Stimulated activated CD4-positive, alpha-beta T cell treated with anti-CD3 and anti-CD28 coated beads, Interleukin-4, amount 100 ng/mL, for 1 hour (primary cell): ENCODE results near the gene ARHGEF39.

Source experiments
- DNase-seq: peaks from one replicate; pipeline ENCODE4 v3.0.0-alpha.2; 2020

ARHGEF39 gene

DNA sequence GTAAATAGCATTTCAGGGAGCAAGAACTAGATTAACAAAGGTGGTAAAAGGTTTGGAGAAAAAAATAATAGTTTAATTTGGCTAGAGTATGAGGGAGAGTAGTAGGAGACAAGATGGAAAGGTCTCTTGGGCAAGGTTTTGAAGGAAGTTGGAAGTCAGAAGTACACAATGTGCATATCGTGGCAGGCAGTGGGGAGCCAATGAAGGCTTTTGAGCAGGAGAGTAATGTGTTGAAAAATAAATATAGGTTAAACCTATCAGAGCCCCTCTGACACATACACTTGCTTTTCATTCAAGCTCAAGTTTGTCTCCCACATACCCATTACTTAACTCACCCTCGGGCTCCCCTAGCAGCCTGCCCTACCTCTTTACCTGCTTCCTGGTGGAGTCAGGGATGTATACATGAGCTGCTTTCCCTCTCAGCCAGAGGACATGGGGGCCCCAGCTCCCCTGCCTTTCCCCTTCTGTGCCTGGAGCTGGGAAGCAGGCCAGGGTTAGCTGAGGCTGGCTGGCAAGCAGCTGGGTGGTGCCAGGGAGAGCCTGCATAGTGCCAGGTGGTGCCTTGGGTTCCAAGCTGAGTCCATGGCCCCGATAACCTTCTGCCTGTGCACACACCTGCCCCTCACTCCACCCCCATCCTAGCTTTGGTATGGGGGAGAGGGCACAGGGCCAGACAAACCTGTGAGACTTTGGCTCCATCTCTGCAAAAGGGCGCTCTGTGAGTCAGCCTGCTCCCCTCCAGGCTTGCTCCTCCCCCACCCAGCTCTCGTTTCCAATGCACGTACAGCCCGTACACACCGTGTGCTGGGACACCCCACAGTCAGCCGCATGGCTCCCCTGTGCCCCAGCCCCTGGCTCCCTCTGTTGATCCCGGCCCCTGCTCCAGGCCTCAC, 8.4 kb upstream of the ARHGEF39 start, which contains the start of gene CA9:
CA9 (plus strand) TSS at position 797 of the 893 bp plus-strand sequence; CDS start at position 829, 32 bp downstream.
- DNase-seq, result no peak

GRCh38 chr9:35669331-35670145, 4.5 kb upstream of the ARHGEF39 start:
- DNase-seq, result no peak

DNA sequence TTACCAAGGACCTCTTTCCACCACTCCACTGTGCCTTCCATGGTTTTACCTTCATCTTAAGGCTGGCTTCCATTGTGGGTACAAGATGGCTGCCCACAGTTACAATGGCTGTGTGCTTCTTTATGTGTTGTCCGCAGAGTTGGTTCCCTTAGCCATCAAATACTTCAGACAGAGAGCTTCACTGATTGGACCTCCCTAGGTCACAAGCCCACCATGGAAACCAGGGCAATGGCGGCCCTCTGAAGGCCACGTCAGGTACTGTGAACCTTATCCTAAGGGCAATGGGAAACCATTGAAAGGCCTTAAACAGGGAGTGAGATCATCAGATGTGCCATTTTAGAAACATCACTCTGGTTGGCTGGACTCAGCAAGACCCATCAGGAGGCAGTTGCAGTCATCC, 2.9 kb upstream of the ARHGEF39 start:
- DNase-seq, result no peak

DNA sequence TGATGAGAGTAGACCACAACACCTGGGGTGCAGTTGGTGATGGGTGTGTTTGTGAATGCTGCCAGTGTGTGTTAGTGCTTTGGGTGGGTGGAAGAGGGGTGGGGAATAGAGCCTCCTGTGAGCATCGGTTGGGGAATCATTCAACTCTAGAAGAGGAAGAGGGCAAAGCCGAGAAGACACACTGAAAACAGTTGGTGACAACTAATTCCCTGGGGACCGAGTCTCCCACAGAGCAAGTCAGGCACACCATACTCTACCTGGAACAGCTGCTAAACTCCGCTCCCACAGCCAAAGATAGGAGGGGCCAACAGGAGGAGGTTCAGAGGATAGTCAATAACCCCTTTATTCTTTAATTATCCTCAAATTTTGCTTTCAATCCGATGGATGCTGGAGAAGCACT, 1.6 kb upstream of the ARHGEF39 start:
- no peak for DNase-seq

- DNase-seq, result no peak
These were observed 1.1 kb upstream of the ARHGEF39 start for GRCh38 chr9:35666045-35666444.

DNA sequence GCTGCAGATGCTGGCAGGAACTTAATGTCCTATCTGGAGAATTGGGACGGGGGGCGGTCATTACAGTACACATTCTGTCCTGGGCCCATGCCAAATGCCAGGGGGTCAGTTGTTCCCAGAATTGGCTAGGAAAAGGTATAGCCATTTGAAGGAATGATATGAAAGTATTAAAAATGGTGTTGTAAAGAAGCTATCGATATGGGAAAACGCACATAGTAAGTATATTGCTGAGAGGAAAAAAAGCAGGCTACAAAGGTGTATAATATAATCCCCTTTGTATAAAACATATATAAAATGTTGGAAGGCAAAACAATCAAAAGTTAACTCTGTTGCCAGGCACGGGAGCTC, 450 bp upstream of the ARHGEF39 start:
- DNase-seq, result no peak

DNA sequence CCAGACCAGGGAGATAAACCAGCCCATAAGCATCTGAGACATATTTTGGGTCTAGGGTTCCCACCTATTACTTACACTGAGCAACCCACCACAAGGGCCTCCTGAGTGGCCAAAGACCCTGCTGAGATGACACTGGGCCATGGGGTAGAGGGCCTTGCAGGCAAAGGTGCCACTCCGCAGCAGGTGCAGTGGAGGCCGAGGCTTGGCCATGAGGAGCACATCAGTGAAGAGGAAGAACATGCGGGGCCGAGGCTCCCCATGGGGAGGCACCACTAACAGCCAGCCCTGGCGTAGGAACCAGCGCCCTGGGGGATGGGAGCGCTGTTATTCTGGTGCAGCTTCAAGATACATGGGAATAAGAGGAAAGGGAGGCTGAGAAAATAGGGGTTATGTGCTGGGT, 2.6 kb downstream of the ARHGEF39 start:
- no peak for DNase-seq

GRCh38 chr9:35661756-35662350, 3.1 kb downstream of the ARHGEF39 start:
- no peak for DNase-seq

DNA sequence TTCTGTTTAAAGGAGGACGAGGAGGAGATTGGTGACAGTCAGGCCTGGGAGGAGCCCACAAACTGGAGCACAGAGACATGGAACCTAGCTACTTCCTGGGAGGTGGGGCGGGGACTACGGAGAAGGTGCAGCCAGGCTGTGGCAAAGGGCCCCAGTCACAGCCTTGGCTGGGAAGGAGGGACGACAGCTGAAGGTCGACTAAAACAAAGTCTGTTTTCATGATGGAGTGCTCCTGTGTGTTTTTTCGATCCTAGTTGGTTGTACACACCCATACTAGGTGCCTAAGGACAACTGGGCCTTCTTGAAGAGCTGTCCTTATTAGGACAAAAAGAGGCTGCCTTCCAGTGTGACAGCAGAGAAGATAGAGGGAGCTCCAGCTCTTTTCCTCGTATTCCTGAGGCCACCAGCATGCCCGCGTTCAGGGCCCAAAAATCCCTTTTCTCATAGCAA, 4.0 kb downstream of the ARHGEF39 start:
- no peak for DNase-seq

- DNase-seq, result no peak
These were observed 5.7 kb downstream of the ARHGEF39 start for GRCh38 chr9:35659340-35659739.

DNA sequence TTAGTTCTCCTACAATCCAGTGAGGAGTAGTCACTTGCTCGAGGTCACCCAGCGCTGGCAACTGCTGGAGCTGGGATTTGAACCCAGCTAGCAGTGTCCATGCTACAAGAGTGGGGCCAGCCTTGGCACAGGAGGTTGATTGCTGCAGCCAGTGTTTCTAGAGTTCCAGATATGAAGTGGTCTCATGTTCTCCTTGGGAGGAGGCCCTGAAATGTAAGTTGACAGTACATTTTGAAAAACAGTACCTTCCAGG, 6.1 kb downstream of the ARHGEF39 start:
- no peak for DNase-seq

GRCh38 chr9:35658137-35658967, 6.6 kb downstream of the ARHGEF39 start, which contains the start of gene CCDC107:
Gene CCDC107, plus strand, starts transcription at chr9:35658292. Its CDS starts 88 bp downstream, at chr9:35658380.
- peak; percentile 82 for DNase-seq

DNA sequence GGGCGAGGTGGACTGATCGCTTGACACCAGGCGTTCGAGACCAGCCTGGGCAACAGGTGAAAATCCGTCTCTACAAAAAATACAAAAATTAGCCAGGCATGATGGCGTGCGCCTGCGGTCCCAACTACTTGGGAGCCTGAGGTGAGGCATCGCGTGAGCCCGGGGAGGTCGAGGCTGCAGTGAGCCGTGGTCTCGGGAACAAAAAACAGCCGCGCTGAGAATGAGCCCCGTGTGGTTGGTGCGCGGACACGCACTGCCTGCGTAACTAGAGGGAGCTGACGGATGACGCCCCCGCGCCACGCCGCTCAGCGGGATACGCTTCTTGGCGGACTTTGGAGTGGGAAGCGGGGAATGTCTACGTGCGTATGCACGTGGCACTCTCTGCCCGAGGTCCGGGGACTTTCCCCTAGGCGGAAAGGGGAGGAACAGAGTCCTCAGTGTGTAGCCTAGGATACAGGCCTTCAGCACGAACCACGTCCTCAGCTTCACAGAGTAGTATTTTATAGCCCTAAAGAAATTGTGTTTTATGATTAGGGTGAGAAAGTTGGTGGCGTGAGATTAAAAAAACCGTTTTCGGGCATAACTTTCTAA, 7.4 kb downstream of the ARHGEF39 start, which contains the start of gene RMRP:
RMRP (minus strand) TSS at position 474 of the 591 bp plus-strand sequence.
- DNase-seq, result peak; percentile 93

DNA sequence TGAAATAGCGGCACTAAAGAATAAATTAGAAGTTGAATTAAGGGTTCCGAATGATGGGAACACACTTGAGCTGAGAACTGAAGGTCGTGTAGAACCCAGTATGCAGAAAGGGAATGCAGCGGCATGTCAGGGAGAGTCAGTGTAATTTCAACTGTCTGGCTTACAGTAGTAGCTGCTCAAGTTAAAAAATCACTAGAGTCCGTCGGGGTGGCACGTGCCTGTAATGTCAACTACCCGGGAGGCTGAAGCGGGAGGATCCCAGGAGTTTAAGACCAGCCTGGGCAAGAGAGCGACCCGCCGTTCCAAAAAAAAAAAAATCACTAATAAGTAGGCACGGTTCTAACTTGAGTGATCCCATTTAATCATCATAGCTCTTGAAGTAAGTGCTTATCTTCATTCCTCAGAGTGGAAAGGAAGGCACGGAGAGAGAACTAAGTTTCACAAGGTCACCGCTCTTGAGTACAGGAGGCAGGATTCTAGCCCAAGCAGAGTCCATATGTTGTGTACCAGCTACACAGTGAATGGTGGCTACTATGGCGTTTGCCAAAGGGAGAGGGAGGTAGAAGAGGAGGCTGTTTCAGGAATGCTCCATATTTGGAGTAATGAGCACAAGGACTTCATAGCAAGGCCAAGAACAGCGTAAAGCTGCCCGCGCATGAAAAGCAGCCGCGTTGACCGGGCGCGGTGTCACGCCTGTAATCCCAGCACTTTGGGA, 8.0 kb downstream of the ARHGEF39 start:
- DNase-seq, result no peak

- no peak for DNase-seq
These were observed 8.6 kb downstream of the ARHGEF39 start for GRCh38 chr9:35656348-35656747.

DNA sequence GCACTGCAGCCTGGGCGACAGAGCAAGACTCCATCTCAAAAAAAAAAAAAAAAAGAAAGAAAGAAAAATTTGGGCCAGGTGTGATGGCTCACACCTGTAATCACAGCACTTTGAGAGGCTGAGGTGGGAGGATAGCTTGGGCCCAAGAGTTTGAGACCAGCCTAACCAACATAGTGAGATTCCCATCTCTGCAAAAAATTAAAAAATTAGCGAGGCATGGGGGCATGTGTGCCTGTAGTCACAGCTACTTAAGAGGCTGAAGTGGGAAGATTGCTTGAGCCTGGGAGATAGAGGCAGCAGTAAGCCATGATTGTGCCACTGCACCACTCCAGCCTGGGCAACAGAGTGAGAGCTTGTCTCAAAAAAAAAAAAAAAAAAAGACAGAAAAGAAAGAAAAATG, 11.4 kb downstream of the ARHGEF39 start:
- DNase-seq, result no peak

- DNase-seq, result no peak
These were observed 12.2 kb downstream of the ARHGEF39 start for GRCh38 chr9:35652829-35653209.

DNA sequence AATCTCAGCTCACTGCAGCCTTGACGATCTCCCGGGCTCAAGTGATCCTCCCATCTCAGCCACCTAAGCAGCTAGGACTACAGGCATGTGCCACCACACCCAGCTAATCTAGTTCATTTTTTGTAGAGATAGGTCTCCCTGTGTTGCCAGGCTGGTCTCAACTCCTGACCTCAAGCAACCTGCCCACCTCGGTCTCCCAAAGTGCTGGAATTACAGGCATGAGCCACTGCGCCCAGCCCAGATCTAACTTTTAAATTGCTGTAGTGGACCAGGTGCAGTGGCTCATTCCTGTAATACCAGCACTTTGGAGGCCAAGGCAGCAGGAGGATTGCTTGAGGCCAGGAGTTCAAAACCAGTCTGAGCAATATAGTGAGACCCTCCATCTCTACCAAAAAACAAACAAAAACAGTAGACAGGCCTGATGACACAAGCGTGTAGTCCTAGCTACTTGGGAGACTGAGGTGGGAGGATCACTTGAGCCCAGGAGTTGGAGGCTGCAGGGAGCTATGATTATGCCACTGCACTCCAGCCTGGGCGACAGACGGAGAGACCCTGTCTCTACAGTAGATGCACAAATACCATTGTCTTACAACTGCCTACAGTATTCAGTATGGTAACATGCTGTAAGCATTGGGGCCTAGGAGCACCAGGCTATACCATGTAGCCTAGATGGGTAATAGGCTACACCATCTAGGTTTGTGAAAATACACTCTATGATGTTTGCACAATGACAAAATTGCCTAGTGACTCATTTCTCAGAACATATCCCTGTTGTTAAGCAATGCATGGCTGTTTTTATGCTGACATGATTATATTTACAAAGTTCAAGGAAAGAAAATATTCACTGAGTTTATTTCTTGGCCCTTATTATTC, 12.8 kb downstream of the ARHGEF39 start:
- DNase-seq, result no peak

GRCh38 chr9:35650341-35651158, 14.4 kb downstream of the ARHGEF39 start, which contains the start of gene SIT1:
Gene SIT1, minus strand, starts transcription at chr9:35650931. Its CDS starts 78 bp downstream, at chr9:35650853.
- peak; percentile 33 for DNase-seq
